Measurements from ENCODE around the gene SEC14L2. TPM values are rescaled to one million over a fixed set of nuclear protein-coding genes. Genes with fewer than 3 reads are reported as not detected.

Gene SEC14L2
- total RNA-seq, 1 experiment from 2014 or later: 51.3 TPM

DNA sequence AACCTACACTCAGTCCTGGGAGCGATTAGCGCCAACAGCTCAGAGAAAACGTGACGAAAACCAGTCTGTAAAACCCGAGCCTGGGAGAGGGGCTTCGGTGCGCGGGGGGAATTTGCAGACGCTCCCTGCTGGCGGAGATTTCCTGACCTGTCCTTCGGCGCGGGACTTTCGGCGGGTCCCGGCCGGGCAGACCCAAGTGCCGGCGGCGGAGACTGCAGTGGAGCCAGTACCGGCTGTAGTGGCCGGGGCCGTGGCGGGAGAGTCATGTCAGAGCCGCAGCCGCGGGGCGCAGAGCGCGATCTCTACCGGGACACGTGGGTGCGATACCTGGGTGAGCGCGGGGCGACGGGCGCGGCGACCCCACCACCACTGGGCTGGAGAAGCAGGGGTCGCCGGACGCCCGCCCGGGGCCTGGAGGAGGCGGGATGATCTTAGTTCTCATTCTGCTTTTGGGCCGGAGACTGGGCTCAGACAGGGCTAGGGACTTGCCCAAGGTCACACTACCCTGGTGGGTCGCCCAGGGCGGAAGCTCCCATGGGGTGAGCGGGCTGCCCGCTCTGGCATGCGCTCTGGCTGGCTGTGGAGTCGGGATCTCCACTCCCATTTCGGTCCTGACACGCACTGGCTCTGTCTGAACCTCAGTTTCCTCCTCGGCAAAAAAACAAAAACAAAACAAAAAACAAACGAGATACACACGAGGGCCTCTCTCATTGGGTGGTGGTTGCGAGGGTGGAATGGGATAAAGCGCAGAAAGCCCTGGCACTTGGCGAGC lies 29.0 kb downstream of the SEC14L2 start, which contains the start of gene MTFP1:
Gene MTFP1, plus strand, starts transcription at position 153 of the 772 bp plus-strand sequence. Its CDS starts 112 bp downstream, at position 265.
- peak in 1 of 2 experiments; percentile 60 for DNase-seq
- Histone ChIP-seq H3K4me2 (peak within 1 kb of the TSS; percentile 88), H3K27ac (peak within 1 kb of the TSS; percentile 93), H2AFZ (peak within 1 kb of the TSS; percentile 83), H3K4me3 (peak within 1 kb of the TSS; percentile 70), H3K4me1 (replicated peaks; ENCODE audit: insufficient read depth) (peaks cover 28% of the 10 kb centered on the region), H3K27me3 (ENCODE audit: insufficient read depth, low read depth) (no peaks in the 10 kb centered on the region), H3K9me3 (ENCODE audit: insufficient read depth, low read depth) (no peaks in the 10 kb centered on the region), H4K20me1 (ENCODE audit: insufficient read depth) (no peaks in the 10 kb centered on the region), H3K9me2 (ENCODE audit: insufficient read depth) (no peaks in the 10 kb centered on the region), H3K36me3 (ENCODE audit: low read depth) (0 out of 2 replicates have a peak, but pooled peaks cover 8% of the 10 kb centered on the region), H3K79me2 (ENCODE audit: low read depth) (peaks cover 22% of the 10 kb centered on the region), H3F3A (ENCODE audit: insufficient read depth, low read depth) (peaks cover 55% of the 10 kb centered on the region)
- intact Hi-C loops (cut with micrococcal nuclease; ENCODE audit: unreplicated experiment): loop anchor here (1.0 to 10.0 kb wide), 3 partner anchors 35 to 179 kb away; partner anchors contain the start of gene TCN2
- BruUV-seq (replicated peaks): no TSS peak
- TF ChIP-seq, protein P1, sequence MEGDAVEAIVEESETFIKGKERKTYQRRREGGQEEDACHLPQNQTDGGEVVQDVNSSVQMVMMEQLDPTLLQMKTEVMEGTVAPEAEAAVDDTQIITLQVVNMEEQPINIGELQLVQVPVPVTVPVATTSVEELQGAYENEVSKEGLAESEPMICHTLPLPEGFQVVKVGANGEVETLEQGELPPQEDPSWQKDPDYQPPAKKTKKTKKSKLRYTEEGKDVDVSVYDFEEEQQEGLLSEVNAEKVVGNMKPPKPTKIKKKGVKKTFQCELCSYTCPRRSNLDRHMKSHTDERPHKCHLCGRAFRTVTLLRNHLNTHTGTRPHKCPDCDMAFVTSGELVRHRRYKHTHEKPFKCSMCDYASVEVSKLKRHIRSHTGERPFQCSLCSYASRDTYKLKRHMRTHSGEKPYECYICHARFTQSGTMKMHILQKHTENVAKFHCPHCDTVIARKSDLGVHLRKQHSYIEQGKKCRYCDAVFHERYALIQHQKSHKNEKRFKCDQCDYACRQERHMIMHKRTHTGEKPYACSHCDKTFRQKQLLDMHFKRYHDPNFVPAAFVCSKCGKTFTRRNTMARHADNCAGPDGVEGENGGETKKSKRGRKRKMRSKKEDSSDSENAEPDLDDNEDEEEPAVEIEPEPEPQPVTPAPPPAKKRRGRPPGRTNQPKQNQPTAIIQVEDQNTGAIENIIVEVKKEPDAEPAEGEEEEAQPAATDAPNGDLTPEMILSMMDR (conservative IDR thresholded peaks at IDR 0.05): no peak
- TF ChIP-seq EZH2 (IDR thresholded peaks at IDR 0.05; ENCODE audit: low read depth): no peak
- ChIA-PET CTCF (interaction anchor here (0.6 to 2.8 kb wide), 3 partner anchors 30 to 34 kb away, joined by 3 to 8 read pairs (median 4); partner anchors contain the start of gene SEC14L2), POLR2A (ENCODE audit: unreplicated experiment) (interaction anchor here (0.7 to 0.9 kb wide), 3 partner anchors 28 to 181 kb away, joined by 4 to 6 read pairs (median 6); partner anchors contain the start of gene TCN2)

DNA sequence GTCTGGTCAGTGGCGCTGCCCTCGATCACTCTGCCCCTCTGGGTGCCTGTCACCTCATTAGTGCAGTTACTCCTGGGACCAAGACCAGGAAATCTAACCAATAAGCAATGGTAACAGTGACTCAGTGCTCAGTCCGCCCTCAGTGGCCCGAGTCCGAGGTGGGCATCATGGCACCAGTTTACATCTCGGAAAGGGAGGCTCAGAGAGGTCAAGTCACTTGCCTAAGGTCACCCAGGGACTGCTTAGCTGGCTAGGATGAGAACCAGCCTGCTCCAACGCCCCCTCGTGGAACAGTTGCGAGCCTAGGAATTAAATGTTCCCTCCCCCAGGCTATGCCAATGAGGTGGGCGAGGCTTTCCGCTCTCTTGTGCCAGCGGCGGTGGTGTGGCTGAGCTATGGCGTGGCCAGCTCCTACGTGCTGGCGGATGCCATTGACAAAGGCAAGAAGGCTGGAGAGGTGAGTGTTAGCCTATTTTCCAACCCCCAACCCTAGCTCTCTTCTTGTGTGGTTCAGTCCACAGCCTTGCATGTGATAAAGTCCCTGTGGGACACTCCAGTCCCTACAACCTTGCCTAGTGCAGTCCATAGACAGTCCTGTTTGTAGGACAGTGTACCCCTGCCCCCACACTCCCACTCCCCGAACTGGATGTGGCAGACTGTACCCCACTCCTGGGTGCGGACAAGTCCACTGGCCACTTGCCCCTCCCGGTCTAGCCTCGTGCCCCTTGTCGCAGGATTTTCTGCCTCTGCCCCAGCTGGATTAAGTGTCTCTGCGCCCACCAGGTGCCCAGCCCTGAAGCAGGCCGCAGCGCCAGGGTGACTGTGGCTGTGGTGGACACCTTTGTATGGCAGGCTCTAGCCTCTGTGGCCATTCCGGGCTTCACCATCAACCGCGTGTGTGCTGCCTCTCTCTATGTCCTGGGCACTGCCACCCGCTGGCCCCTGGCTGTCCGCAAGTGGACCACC lies 29.9 kb downstream of the SEC14L2 start:
- Histone ChIP-seq H3K36me3 (ENCODE audit: low read depth) (no peaks in the 10 kb centered on the region), H3K4me2 (peak overlapping the region; percentile 88), H3K27ac (peak overlapping the region; percentile 93), H3K4me1 (replicated peaks; ENCODE audit: insufficient read depth) (peaks cover 19% of the 10 kb centered on the region), H4K20me1 (ENCODE audit: insufficient read depth) (no peaks in the 10 kb centered on the region), H2AFZ (peak overlapping the region; percentile 83), H3K27me3 (ENCODE audit: insufficient read depth, low read depth) (no peaks in the 10 kb centered on the region), H3K9me2 (ENCODE audit: insufficient read depth) (no peaks in the 10 kb centered on the region), H3K4me3 (peak overlapping the region; percentile 70), H3K79me2 (ENCODE audit: low read depth) (peaks cover 14% of the 10 kb centered on the region), H3K9me3 (ENCODE audit: insufficient read depth, low read depth) (no peaks in the 10 kb centered on the region), H3F3A (ENCODE audit: insufficient read depth, low read depth) (peaks cover 47% of the 10 kb centered on the region)
- ChIA-PET POLR2A (ENCODE audit: unreplicated experiment) (interaction anchor here (0.6 to 0.9 kb wide), 4 partner anchors 13 to 180 kb away, joined by 3 to 6 read pairs (median 4); partner anchors contain the start of gene TCN2), CTCF (interaction anchor here (0.6 to 2.8 kb wide), 6 partner anchors 12 to 139 kb away, joined by 3 to 10 read pairs (median 5); partner anchors contain the start of gene CASTOR1)
- no peak for TF ChIP-seq EZH2 (IDR thresholded peaks at IDR 0.05; ENCODE audit: low read depth)
- TF ChIP-seq, protein P1 (conservative IDR thresholded peaks at IDR 0.05): peak; percentile 84
- peak; percentile 82 to 90 for DNase-seq
- intact Hi-C loops (cut with micrococcal nuclease; ENCODE audit: unreplicated experiment): loop anchor here (1.0 to 10.0 kb wide), 3 partner anchors 35 to 178 kb away; partner anchors contain the start of gene TCN2
- no TSS peak for BruUV-seq (replicated peaks)
